ENCODE results near the gene SYF2.
"Not testable (repeated sequence)": the region's sequence is repeated elsewhere in the genome, so short reads cannot be mapped to it uniquely, and the experiment has no call there.

The SYF2 gene

DNA sequence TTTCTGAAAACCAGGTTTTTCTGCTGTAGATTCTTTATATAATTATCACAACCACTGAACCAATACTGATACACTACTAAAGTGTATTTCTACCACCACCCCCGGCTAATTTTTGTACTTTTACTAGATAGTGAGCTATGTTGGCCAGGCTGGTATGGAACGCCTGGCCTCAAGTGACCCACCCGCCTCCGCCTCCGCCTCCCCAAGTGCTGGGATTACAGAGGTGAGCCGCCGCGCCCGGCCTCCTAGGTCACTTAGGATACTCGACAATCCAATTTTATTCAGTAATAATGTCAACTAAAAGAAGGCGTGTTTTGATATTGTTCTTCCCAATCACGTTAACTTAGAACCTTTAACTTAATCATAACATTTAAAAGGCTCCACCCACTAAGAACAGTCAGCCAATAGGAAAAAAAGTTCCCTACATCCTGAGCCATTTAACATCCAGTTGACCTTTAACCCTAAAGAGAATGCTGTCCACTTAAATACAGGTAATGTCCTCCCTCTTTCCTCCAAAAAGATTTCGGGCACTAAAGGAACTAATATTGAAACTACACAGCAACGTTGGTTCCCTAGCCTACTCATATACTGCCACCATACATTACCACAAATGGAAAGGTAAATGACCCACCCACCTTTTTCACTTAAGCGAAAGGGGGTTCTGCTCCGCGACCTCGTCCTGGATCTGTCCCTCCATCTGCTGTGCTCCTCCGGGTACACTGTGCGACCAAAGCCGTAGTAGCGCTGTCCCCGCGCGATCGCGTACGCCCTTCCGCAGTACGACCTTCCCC, 13.7 kb upstream of the SYF2 start:
- no peak for DNase-seq

DNA sequence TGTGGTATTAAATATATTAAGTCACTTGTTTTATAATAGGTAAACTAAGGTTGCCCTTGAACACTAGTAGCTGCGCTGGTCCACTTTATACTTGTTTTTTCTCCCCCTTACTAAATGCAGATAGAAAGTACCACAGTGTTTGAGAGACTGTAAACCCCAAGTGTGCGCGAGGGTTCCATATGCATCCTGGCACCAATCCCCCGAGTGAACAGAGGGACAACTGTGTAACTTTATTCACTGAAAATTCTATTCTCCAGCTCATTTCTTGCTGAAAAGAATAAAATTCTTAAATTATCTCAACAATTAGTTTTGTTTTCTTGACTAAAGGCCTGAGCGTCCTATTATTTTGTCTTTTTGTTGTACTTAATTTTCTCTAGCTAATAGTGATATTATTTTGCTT, 13.1 kb upstream of the SYF2 start:
- no peak for DNase-seq

DNA sequence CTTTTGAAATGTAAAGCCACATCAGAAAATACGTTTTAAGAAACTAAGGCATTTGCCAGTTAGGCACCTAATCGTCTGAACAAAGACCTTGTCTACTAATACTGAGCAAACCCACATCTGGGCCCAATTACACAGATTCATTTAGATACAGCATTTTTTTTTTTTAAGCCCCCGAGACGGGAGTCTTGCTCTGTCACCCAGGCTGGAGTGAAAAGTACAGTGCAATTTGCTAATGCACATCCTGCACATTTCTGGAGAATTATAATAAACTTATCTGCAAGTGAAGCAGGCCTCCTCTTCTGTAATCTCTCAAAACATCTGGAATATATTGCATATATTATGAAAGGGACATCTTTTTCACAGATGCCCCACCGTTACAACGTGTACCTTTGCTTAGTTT, 11.6 kb upstream of the SYF2 start:
- DNase-seq = no peak

DNA sequence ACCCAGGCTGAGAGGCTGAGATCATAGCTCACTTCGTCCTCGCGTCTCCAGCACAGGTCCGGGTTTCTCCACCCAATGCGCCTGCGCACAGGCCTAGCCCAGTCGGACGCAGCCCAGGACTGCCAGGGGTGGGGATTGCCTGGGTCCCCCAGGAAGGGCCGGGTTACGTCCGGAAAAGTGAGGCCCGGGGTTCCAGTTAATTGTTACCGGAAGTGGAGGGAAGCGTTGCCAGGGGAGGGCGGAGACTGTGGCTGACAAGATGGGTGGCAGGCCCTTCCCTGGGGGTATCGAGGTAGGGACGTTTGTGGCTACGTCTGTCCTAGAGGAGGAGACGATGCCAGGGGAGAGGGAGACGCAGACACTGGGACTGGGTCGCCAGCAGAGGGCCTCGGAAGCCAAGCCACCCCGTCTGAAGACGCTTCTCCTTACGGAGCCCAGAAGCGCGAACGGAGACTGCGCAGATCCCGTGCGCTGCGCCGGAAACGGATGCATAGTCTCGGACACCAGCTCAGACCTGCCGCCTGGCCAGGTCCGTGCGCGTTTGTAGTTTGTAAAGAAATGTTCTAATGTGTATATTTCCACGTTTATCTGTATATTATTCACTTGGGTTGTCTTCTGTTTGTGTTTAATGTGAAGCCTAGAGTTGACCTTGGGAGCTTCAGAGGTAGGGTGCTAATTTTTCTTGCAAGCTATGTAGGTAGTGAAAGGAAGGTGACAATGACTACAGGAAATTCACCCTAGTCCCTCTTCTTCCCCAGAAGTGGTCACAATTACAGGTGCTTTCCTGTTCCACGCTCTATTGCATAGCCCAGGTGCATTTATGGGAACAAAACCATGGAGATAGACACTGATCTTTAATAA, 7.6 kb upstream of the SYF2 start:
- DNase-seq = peak; percentile 43 to 80

DNA sequence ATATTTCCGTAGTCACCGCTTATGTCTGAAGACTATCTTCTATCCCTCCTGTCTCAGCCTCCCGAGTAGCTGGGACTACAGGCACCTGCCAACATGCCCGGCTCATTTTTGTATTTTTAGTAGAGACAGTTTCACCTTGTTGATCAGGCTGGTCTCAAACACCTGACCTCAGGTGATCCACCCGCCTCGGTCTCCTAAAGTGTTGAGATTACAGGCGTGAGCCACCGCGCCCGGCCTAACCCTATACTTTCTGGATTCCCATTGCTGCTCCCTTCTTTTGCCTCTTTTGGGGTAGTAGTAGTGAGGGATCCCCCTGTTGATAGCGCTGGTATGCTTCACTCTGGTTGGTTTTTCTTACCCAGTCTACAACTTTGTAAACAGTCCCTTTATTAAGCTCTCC, 5.7 kb upstream of the SYF2 start:
- no peak for DNase-seq

GRCh38 chr1:25236261-25236660, 4.0 kb upstream of the SYF2 start:
- DNase-seq = not testable (repeated sequence)

GRCh38 chr1:25235411-25235810, 3.1 kb upstream of the SYF2 start:
- DNase-seq = not testable (repeated sequence)

DNA sequence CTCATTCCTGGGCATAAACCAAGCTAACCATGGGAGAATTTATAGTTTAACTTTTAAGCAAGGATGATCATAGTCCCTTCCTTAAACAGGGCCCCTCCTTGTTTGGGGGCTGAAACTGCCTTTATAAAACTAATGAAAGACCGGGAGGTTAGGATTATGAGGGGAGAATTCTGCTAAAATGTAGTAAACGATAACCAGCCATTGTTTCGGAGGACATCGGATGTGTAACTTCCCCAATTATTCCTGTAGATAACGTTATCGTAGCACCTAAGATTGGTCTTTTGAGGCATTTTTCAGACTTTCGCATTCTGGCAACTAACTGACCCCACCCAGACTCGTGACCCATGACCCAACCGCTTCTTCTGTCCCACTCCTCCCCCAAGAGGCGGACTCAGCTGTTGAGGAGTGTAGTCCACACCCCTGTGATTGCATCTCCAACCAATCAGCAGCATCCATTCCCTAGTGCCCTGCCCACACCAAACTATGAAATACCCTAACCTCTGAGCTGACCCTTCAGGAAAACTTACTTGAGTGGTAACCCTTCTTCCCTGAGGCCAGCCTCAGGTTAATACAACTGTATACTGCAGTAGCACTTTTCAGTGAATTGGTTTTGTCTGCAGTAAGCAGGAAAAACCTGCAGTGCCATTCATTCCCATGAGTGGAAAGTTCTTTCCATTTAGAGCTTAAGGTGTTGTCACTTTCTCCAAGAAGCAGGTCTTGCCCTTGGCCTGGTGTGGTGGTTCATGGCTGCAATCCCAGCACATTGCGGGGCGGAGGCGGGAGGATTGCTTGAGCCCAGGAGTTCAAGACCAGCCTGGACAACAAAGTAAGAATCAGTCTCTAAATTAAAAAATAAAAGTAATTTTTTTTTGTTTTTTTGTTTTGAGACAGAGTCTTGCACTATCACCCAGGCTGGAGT, 823 bp upstream of the SYF2 start:
- DNase-seq = no peak

- no peak for DNase-seq
These were observed 8.8 kb downstream of the SYF2 start for GRCh38 chr1:25223471-25223870.

- no peak for DNase-seq
These were observed 9.7 kb downstream of the SYF2 start for GRCh38 chr1:25222606-25223005.

- no peak for DNase-seq
These were observed 11.6 kb downstream of the SYF2 start for GRCh38 chr1:25220666-25221065.

DNA sequence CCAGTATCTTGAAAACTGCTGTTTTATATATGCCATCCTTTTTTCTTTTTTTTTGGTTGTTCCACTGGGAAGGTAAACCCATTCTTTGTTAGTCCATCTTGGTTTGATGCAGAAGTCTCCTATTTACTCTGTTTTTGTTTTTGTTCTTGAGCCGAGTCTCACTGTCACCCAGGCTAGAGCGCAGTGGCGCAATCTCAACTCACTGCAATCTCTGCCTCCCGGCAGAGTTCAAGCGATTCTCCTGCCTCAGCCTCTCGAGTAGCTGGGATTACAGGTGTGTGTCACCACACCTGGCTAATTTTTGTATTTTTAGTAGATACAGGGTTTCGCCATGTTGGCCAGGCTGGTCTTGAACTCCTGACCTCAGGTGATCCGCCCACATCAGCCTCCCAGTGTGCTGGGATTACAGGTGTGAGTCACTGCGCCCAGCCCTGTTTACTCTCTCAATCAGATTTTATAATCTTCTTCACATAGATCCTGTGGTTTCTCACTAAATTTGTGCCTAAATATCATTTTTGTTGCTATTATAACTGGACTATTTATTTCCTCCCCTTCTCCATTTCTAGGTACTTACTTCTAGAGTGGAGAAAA, 12.5 kb downstream of the SYF2 start:
- DNase-seq = no peak

DNA sequence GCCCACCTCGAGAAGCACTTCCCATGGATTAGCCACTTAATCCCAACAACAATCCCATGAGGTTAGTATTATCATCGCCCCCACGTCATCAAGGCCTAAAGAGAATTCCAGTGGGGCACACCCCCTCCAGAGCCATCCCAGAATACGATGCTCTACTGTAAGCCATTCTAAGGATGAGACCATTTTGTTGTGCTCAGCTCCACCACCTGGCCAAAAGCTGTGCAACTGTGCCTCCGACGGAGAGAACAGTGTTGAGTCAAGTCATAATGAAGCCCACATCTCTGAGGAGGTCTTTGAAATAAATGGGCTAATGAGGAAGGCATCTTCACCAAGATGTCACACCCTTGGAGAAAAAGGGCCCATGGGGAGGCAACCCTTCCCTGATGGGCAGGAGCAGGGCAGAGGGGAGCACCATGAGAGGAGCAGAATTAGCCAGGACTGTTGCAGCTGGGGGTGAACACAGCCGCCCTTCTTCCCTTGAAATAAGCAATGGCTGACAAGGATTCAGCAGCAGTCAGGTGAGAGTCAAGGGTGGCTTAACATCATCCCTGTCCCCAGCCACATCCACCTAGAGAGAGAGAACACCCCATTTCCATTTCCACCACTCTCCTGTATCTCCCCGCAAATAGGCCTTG, 14.6 kb downstream of the SYF2 start:
- DNase-seq = no peak

GRCh38 chr1:25217015-25217414, 15.3 kb downstream of the SYF2 start:
- no peak for DNase-seq

DNA sequence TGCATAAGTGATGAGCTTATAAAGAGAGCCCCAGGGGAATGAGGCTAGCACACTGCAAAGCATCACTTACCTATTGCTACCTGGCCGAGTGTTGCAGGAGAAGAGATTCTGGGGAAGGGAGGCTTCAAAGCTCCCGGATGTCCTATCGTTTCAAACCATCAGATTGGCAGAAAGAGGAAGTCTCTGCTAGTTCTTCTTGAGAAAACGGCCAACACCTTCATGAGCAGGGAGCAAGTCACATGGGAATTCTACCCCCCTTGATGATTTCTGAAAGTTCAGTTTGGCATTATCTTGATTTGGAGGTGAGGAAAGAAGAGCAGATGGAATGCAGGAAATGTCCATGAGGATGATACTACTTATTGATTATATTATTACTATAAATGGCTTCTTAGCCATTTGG, 16.2 kb downstream of the SYF2 start:
- no peak for DNase-seq

DNA sequence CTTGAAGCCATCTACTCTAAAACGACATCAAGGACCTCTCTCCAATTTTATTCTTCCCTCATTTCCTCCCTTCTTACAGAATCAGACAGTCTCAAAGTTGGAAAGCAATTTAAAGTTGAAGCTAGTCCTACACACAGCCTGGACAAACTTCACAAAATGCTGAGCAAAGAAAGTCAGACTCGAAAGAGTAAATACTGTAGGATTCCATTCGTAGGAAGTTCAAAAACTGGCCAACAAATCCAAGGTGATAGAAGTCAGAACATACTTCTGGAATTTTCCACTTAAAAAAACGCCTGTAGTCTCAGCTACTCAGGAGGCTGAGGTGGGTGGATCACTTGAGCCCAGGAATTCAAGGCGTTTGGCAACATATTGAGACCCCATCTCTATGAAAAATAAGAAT, 19.6 kb downstream of the SYF2 start:
- no peak for DNase-seq

- no peak for DNase-seq
These were observed 21.6 kb downstream of the SYF2 start for GRCh38 chr1:25210728-25211127.

DNA sequence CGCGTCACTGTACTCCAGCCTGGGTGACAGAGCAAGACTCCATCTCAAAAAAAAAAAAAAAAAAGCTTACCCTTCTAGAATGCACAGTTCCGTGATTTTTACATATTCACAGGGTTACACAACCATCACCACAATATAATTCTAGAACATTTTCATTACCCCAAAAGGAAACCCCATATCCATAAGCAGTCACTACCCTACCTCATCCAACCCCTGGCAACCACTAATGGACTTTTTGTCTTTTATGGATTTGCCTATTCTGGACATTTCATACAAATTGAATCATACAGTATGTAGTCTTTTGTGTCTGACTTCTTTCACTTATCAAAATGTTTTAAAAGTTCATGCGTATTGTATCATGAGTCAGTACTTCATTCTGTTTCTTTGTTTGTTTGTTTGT, 22.8 kb downstream of the SYF2 start:
- no peak for DNase-seq

GRCh38 chr1:25208561-25209222, 23.6 kb downstream of the SYF2 start:
- DNase-seq = no peak

- no peak for DNase-seq
These were observed 24.2 kb downstream of the SYF2 start for GRCh38 chr1:25208092-25208491.

- no peak for DNase-seq
These were observed 26.1 kb downstream of the SYF2 start for GRCh38 chr1:25206201-25206600.

- no peak for DNase-seq
These were observed 26.5 kb downstream of the SYF2 start for GRCh38 chr1:25205786-25206185.
